ENCODE data around the gene RPL22.

- TF ChIP-seq CTCF (IDR thresholded peaks at IDR 0.05; ENCODE audit: low read depth, low read length, poor library complexity, severe bottlenecking) (no peak), EZH2phosphoT487 (IDR thresholded peaks at IDR 0.05; ENCODE audit: borderline replicate concordance, low read length) (no peak)
Measured at GRCh38 chr1:6140413-6140812, 59.0 kb downstream of the RPL22 start.

Data from DOHH2 (cell line).